ENCODE measurements around the gene OSR1.

OSR1 gene

GRCh38 chr2:19373352-19373751 lies 14.9 kb upstream of the OSR1 start:
- no peak for TF ChIP-seq CTCF (IDR thresholded peaks at IDR 0.05; ENCODE audit: insufficient read depth, low read depth, low read length, missing control alignments)
- DNase-seq (ENCODE audit: low read depth), result no peak
- no peak overlapping the region for H3K4me3 ChIP-seq (ENCODE audit: low read length)

- no peak for DNase-seq (ENCODE audit: low read depth)
- TF ChIP-seq CTCF (IDR thresholded peaks at IDR 0.05; ENCODE audit: insufficient read depth, low read depth, low read length, missing control alignments), result no peak
- no peak overlapping the region for H3K4me3 ChIP-seq (ENCODE audit: low read length)
Observed at GRCh38 chr2:19371996-19372582, 13.7 kb upstream of the OSR1 start.

GRCh38 chr2:19369341-19369955 lies 11.0 kb upstream of the OSR1 start:
- no peak overlapping the region for H3K4me3 ChIP-seq (ENCODE audit: low read length)
- TF ChIP-seq CTCF (IDR thresholded peaks at IDR 0.05; ENCODE audit: insufficient read depth, low read depth, low read length, missing control alignments), result peak; percentile 84
- peak; percentile 67 for DNase-seq (ENCODE audit: low read depth)

DNA sequence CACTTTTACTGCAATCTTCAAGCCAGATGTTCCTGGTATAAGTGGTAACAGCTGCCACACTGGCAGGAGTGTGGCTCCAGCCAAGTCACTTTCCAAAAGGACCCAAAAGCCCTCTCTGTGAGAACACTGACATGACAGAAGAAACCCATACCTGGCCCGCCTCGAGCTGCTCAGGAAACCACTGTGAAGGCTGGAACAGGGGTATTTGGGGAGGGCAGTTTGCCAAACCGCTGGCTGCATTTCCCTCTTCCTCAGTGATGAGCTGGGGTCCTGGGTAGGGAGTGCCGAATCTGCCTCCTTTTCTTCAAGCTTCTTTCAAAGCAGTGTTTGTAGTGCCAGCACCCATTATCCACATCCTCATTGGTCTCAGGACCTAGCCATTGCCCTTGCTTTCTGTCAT lies 10.3 kb upstream of the OSR1 start:
- no peak for TF ChIP-seq CTCF (IDR thresholded peaks at IDR 0.05; ENCODE audit: insufficient read depth, low read depth, low read length, missing control alignments)
- no peak for DNase-seq (ENCODE audit: low read depth)
- H3K4me3 ChIP-seq (ENCODE audit: low read length), result no peak overlapping the region

DNA sequence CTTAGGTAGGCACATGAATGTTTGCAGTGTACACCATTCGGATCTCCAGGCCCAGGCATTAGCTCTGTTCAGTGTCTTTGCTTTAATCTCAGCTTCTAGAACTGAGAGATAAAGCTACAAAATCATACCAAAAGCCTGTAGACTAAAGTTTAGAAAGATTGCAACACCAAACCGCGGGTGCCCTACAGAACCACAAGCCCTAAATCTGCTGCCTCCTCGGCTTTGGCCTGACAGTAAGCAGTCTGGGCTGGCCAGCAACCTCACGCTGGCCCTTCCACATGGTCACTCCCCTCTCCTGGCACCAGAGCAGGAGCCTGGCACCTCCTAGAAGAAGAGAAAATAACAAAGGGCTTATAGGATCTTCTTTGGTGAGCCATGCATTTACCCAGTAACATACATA lies 8.9 kb upstream of the OSR1 start:
- no peak for TF ChIP-seq CTCF (IDR thresholded peaks at IDR 0.05; ENCODE audit: insufficient read depth, low read depth, low read length, missing control alignments)

DNA sequence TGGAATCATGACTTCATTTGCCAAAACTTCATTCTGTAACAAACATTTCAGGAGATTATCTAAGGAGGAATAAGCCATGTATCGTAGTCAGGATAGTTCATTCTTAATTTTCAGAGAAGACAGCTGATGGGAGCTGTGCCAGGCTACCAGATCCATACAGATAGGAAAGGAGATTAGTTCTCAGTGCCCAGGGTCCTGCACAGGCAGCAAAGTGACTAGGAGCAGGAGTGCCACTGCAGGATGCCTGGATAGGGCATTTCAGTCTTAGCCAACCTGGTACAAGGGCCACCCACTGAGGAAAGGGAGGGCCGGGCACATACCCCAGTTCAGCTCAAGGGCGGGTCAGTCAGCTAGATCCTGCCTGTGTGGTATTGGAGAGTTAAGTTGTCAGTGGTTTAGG lies 6.7 kb upstream of the OSR1 start:
- no peak overlapping the region for H3K4me3 ChIP-seq (ENCODE audit: low read length)
- no peak for TF ChIP-seq CTCF (IDR thresholded peaks at IDR 0.05; ENCODE audit: insufficient read depth, low read depth, low read length, missing control alignments)

More for the DNA sequence above, 8.9 kb upstream of the OSR1 start:
- no peak overlapping the region for H3K4me3 ChIP-seq (ENCODE audit: low read length)
- no peak for DNase-seq (ENCODE audit: low read depth)

GRCh38 chr2:19364014-19364413 lies 5.6 kb upstream of the OSR1 start:
- peak; percentile 11 for DNase-seq (ENCODE audit: low read depth)
- no peak overlapping the region for H3K4me3 ChIP-seq (ENCODE audit: low read length)
- no peak for TF ChIP-seq CTCF (IDR thresholded peaks at IDR 0.05; ENCODE audit: insufficient read depth, low read depth, low read length, missing control alignments)

More for the DNA sequence above, 6.7 kb upstream of the OSR1 start:
- no peak for DNase-seq (ENCODE audit: low read depth)
